Measurements from ENCODE around the gene NIPA2.

GRCh38 chr15:22831473-22831872, 7.0 kb upstream of the NIPA2 start:
- TF ChIP-seq CTCF (conservative IDR thresholded peaks at IDR 0.05; ENCODE audit: low read depth, low read length), result no peak
- TF ChIP-seq EZH2 (IDR thresholded peaks at IDR 0.05; ENCODE audit: borderline replicate concordance, low read depth, low read length, poor library complexity, severe bottlenecking), result no peak
